HG02938 (cell line): ENCODE data around the gene HMG20A.

ENCODE experiments used
- ATAC-seq: cut with Tn5 transposase; IDR thresholded peaks from one replicate; pipeline ENCODE4 v1.9.1; 2021; ENCODE audit warnings: mild to moderate bottlenecking, moderate library complexity; ENCODE audit not compliant: unreplicated experiment

Gene HMG20A

GRCh38 chr15:77426377-77426776 is 5.7 kb downstream of the HMG20A start:
- ATAC-seq: no peak

GRCh38 chr15:77426871-77427270 is 6.2 kb downstream of the HMG20A start:
- no peak for ATAC-seq

- ATAC-seq: no peak
Measured at GRCh38 chr15:77430213-77430612, 9.5 kb downstream of the HMG20A start.

- ATAC-seq: no peak
Measured at GRCh38 chr15:77430652-77431051, 10.0 kb downstream of the HMG20A start.

- ATAC-seq: no peak
Measured at GRCh38 chr15:77436822-77437221, 16.1 kb downstream of the HMG20A start.

GRCh38 chr15:77437264-77437663 is 16.6 kb downstream of the HMG20A start:
- ATAC-seq: no peak

GRCh38 chr15:77440378-77440999 is 19.8 kb downstream of the HMG20A start:
- peak; percentile 86 for ATAC-seq

GRCh38 chr15:77446840-77447390 is 26.2 kb downstream of the HMG20A start:
- no peak for ATAC-seq

- ATAC-seq: no peak
Measured at GRCh38 chr15:77454265-77454664, 33.6 kb downstream of the HMG20A start.

- ATAC-seq: no peak
Measured at GRCh38 chr15:77454951-77455350, 34.3 kb downstream of the HMG20A start.

GRCh38 chr15:77455696-77456321 is 35.1 kb downstream of the HMG20A start:
- ATAC-seq: no peak

- ATAC-seq: no peak
Measured at GRCh38 chr15:77456746-77457145, 36.1 kb downstream of the HMG20A start.

- no peak for ATAC-seq
Measured at GRCh38 chr15:77457191-77457904, 36.7 kb downstream of the HMG20A start.

- ATAC-seq: no peak
Measured at GRCh38 chr15:77457905-77458265, 37.2 kb downstream of the HMG20A start.

GRCh38 chr15:77459031-77459430 is 38.3 kb downstream of the HMG20A start:
- no peak for ATAC-seq

GRCh38 chr15:77461486-77461885 is 40.8 kb downstream of the HMG20A start:
- no peak for ATAC-seq

- no peak for ATAC-seq
Measured at GRCh38 chr15:77464129-77464865, 43.6 kb downstream of the HMG20A start.

GRCh38 chr15:77466521-77466920 is 45.8 kb downstream of the HMG20A start:
- no peak for ATAC-seq

- no peak for ATAC-seq
Measured at GRCh38 chr15:77468896-77469295, 48.2 kb downstream of the HMG20A start.

- ATAC-seq: no peak
Measured at GRCh38 chr15:77470235-77470634, 49.5 kb downstream of the HMG20A start.

GRCh38 chr15:77473328-77473727 is 52.6 kb downstream of the HMG20A start:
- no peak for ATAC-seq
